ENCODE data around the gene COL18A1. TPM values are rescaled to one million over a fixed set of nuclear protein-coding genes. Genes with fewer than 3 reads are reported as not detected.

COL18A1 gene
- total and polyA plus RNA-seq, 2 experiments from 2014 or later, result 97.1 to 140 TPM

DNA sequence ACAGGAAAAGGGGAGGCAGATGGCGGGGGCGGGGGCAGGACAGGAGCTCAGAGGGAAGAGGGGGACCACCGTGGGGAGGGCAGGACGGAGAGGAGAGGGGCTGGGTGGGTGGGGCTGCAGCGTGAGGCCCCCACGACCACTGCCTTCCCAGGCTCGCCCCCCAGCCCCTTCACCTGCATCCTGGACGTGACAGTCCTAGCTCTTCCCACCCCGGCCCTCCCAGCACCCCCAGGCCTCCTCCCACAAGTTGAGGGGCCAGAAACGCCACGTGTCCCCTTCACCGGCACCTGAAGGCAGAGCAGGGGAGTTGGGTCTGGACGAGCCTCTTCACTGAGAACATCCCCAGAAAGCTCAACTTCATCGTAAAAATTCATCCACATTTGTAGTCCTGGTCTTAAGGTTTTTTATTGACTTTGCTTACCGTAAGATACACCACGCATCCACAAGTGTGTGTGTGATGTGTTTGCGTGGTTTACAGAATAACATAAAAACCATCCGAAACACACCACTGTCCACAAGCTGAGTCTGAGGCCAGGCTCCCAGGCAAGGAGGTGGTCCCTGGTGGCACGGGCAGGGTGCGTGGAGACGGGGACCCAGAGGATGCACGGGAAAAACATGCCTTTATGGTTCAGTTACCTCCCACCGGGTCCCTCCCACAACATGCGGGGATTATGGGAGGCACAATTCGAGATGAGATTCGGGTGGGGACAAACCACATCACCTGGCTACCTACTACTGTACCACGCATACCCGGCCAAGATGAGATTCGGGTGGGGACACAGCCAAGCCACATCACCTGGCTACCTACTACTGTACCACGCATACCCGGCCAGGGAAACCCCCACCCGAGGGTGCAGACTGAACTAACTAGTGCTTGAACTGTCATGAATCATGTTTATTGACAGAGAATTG lies 13.9 kb upstream of the COL18A1 start:
- WGBS (ENCODE audit: low lambda C conversion rate, missing lambda C conversion rate), result 91% methylated on average over 25 of the region's 32 CpGs
- no peak overlapping the region for H2AFZ ChIP-seq
- no peaks in the 10 kb centered on the region for H3K9me3 ChIP-seq (ENCODE audit: low read depth)
- no peaks in the 10 kb centered on the region for H3K36me3 ChIP-seq (replicated peaks; ENCODE audit: insufficient read depth, low read depth)
- TF ChIP-seq EZH2phosphoT487 (IDR thresholded peaks at IDR 0.05; ENCODE audit: low read depth, severe bottlenecking, unreplicated experiment), result no peak
- TF ChIP-seq, protein P1, sequence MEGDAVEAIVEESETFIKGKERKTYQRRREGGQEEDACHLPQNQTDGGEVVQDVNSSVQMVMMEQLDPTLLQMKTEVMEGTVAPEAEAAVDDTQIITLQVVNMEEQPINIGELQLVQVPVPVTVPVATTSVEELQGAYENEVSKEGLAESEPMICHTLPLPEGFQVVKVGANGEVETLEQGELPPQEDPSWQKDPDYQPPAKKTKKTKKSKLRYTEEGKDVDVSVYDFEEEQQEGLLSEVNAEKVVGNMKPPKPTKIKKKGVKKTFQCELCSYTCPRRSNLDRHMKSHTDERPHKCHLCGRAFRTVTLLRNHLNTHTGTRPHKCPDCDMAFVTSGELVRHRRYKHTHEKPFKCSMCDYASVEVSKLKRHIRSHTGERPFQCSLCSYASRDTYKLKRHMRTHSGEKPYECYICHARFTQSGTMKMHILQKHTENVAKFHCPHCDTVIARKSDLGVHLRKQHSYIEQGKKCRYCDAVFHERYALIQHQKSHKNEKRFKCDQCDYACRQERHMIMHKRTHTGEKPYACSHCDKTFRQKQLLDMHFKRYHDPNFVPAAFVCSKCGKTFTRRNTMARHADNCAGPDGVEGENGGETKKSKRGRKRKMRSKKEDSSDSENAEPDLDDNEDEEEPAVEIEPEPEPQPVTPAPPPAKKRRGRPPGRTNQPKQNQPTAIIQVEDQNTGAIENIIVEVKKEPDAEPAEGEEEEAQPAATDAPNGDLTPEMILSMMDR (IDR thresholded peaks at IDR 0.05; ENCODE audit: poor library complexity), result no peak
- no peak for TF ChIP-seq EZH2 (IDR thresholded peaks at IDR 0.05; ENCODE audit: borderline replicate concordance)
- no peaks in the 10 kb centered on the region for H3K27me3 ChIP-seq
- no peak overlapping the region for H3K4me2 ChIP-seq
- no peak overlapping the region for H3K27ac ChIP-seq
- peaks cover 6% of the 10 kb centered on the region for H3K4me1 ChIP-seq (ENCODE audit: insufficient read depth)
- H3K79me2 ChIP-seq, result no peaks in the 10 kb centered on the region
- no peak for DNase-seq (ENCODE audit: low spot score)
- no peak overlapping the region for H3K4me3 ChIP-seq
- H4K20me1 ChIP-seq (ENCODE audit: insufficient read depth, poor library complexity, severe bottlenecking), result no peaks in the 10 kb centered on the region
- H3K9me2 ChIP-seq (replicated peaks; ENCODE audit: insufficient read depth), result no peaks in the 10 kb centered on the region

- no peak overlapping the region for H3K4me3 ChIP-seq
- H3K36me3 ChIP-seq (replicated peaks; ENCODE audit: insufficient read depth, low read depth), result no peaks in the 10 kb centered on the region
- no peak for DNase-seq (ENCODE audit: low spot score)
- H3K9me3 ChIP-seq (ENCODE audit: low read depth), result no peaks in the 10 kb centered on the region
- no peaks in the 10 kb centered on the region for H3K9me2 ChIP-seq (replicated peaks; ENCODE audit: insufficient read depth)
- no peak overlapping the region for H3K4me2 ChIP-seq
- no peak overlapping the region for H2AFZ ChIP-seq
- no peaks in the 10 kb centered on the region for H3K79me2 ChIP-seq
- no peaks in the 10 kb centered on the region for H3K27me3 ChIP-seq
- H4K20me1 ChIP-seq (ENCODE audit: insufficient read depth, poor library complexity, severe bottlenecking), result no peaks in the 10 kb centered on the region
- WGBS (ENCODE audit: low lambda C conversion rate, missing lambda C conversion rate), result 93% methylated on average over 24 of the region's 24 CpGs
- H3K27ac ChIP-seq, result no peak overlapping the region
- no peaks in the 10 kb centered on the region for H3K4me1 ChIP-seq (ENCODE audit: insufficient read depth)
- TF ChIP-seq, protein P1 (IDR thresholded peaks at IDR 0.05; ENCODE audit: poor library complexity), result no peak
- TF ChIP-seq EZH2 (IDR thresholded peaks at IDR 0.05; ENCODE audit: borderline replicate concordance) (no peak), EZH2phosphoT487 (IDR thresholded peaks at IDR 0.05; ENCODE audit: low read depth, severe bottlenecking, unreplicated experiment) (no peak)
Measured at GRCh38 chr21:45391743-45392572, 13.0 kb upstream of the COL18A1 start.

GRCh38 chr21:45392573-45392971 lies 12.4 kb upstream of the COL18A1 start:
- Histone ChIP-seq H3K27ac (no peak overlapping the region), H3K4me2 (no peak overlapping the region), H3K27me3 (no peaks in the 10 kb centered on the region), H3K36me3 (replicated peaks; ENCODE audit: insufficient read depth, low read depth) (no peaks in the 10 kb centered on the region), H4K20me1 (ENCODE audit: insufficient read depth, poor library complexity, severe bottlenecking) (no peaks in the 10 kb centered on the region), H3K4me1 (ENCODE audit: insufficient read depth) (no peaks in the 10 kb centered on the region), H3K79me2 (no peaks in the 10 kb centered on the region), H2AFZ (no peak overlapping the region), H3K9me3 (ENCODE audit: low read depth) (no peaks in the 10 kb centered on the region), H3K4me3 (no peak overlapping the region), H3K9me2 (replicated peaks; ENCODE audit: insufficient read depth) (no peaks in the 10 kb centered on the region)
- TF ChIP-seq, protein P1 (IDR thresholded peaks at IDR 0.05; ENCODE audit: poor library complexity), result no peak
- no peak for TF ChIP-seq EZH2phosphoT487 (IDR thresholded peaks at IDR 0.05; ENCODE audit: low read depth, severe bottlenecking, unreplicated experiment)
- no peak for TF ChIP-seq EZH2 (IDR thresholded peaks at IDR 0.05; ENCODE audit: borderline replicate concordance)
- WGBS (ENCODE audit: low lambda C conversion rate, missing lambda C conversion rate), result 97% methylated on average over 13 of the region's 14 CpGs
- no peak for DNase-seq (ENCODE audit: low spot score)

Measured in hepatocyte (in vitro differentiated cells).